ENCODE measurements around the gene TTC38. TPM values are rescaled to one million over a fixed set of nuclear protein-coding genes. Genes with fewer than 3 reads are reported as not detected.

The TTC38 gene
- total RNA-seq, result 10 to 100 TPM; 22.6 to 41.7 TPM

DNA sequence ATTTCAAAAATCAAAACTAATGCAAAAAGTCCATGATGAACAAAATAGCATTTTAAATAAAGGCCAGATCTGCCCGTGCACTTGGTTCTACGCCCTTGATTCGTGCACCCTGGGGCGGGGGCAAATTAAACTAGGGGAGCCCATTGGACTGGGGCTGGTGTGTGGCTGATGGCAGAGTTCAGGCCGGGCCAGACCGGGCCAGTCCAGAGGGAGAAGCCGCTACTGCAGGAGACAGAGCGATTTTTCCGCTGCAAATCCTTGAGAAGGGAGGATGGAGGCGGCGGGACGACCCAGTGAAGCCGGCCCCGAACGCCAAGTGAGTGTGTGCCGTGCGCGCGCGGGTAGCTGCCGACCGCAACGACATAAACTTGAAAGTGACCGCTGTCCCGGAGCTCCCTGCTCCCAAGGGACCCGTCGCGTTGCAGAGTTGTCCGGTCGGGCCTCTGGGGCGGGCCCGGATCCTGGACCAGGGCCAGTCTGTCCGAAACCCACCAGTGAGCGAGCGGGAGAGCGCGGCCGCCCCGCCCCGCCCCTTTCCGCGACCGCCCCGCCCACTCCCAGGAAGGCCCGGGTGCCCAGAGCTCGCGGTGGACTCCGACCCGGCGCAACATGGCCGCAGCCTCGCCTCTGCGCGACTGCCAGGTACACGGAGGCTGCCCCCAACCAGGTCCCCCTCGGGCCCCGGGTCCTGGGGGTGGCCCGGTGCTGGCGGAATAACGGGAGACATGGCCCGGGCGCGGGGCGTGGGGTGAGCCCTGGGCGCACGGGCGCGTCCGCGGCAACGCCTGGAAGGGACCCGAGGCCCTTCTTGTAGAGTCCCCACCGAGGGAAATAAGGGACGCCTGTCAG is at the start of gene TTC38:
TTC38 (plus strand) TSS at position 578 of the 849 bp plus-strand sequence; CDS start at position 610, 32 bp downstream.
- Histone ChIP-seq H3K9me3 (no peaks in the 10 kb centered on the region), H3K36me3 (peaks cover 8% of the 10 kb centered on the region), H3K4me1 (peaks cover 0 to 25% of the 10 kb centered on the region in 2 donors), H3K27me3 (no peaks in the 10 kb centered on the region), H3K4me3 (peak within 1 kb of the TSS; percentile 64 to 82), H3K27ac (peak within 1 kb of the TSS; percentile 81 to 90)
- TF ChIP-seq, protein P1, sequence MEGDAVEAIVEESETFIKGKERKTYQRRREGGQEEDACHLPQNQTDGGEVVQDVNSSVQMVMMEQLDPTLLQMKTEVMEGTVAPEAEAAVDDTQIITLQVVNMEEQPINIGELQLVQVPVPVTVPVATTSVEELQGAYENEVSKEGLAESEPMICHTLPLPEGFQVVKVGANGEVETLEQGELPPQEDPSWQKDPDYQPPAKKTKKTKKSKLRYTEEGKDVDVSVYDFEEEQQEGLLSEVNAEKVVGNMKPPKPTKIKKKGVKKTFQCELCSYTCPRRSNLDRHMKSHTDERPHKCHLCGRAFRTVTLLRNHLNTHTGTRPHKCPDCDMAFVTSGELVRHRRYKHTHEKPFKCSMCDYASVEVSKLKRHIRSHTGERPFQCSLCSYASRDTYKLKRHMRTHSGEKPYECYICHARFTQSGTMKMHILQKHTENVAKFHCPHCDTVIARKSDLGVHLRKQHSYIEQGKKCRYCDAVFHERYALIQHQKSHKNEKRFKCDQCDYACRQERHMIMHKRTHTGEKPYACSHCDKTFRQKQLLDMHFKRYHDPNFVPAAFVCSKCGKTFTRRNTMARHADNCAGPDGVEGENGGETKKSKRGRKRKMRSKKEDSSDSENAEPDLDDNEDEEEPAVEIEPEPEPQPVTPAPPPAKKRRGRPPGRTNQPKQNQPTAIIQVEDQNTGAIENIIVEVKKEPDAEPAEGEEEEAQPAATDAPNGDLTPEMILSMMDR (IDR thresholded peaks at IDR 0.05), result no peak
- DNase-seq (ENCODE audit: low spot score), result peak; percentile 94

DNA sequence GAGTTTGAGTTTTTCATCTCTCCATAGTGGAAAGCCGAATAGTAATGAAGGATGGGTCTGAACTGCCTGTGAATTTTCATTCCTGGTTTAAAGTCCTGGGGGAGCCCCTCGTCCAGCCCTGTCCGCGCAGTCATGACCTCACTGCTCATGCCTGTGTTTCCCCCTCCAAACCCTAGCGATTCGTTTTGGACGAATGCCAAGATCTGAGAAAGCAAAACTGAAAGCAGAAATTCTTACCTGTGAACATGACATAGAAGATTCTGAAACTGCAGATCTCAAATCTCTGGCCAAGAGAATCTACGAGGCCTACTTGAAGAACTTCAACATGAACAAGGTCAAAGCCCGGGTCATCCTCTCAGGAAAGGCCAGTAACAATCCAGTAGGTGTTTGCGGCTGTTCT is 48.2 kb upstream of the TTC38 start:
- no peak for DNase-seq (ENCODE audit: low spot score)
- Histone ChIP-seq H3K9me3 (no peaks in the 10 kb centered on the region), H3K27me3 (no peaks in the 10 kb centered on the region), H3K27ac (no peak overlapping the region), H3K4me1 (no peaks in the 10 kb centered on the region), H3K36me3 (peaks cover 72% of the 10 kb centered on the region), H3K4me3 (no peak overlapping the region)
- TF ChIP-seq, protein P1 (IDR thresholded peaks at IDR 0.05), result no peak

DNA sequence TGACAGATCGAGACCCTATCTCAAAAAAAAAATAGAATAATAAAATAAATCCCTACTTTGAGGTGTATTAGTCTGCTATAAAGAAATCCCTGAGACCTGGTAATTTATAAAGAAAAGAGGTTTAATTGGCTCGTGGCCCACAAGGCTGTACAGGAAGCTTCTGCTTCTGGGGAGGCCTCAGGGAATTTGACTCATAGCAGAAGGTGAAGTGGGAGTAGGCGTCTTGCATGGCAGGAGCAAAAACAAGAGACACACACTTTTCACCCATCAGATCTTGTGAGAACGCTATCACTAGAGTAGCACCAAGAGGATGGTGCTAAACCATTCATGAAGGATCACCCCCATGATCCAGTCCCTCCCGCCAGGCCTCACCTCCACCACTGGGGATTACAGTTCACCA is 46.9 kb upstream of the TTC38 start:
- DNase-seq (ENCODE audit: low spot score), result no peak
- peaks cover 61% of the 10 kb centered on the region for H3K36me3 ChIP-seq
- H3K4me1 ChIP-seq, result no peaks in the 10 kb centered on the region
- H3K4me3 ChIP-seq, result no peak overlapping the region
- H3K27me3 ChIP-seq, result no peaks in the 10 kb centered on the region
- no peaks in the 10 kb centered on the region for H3K9me3 ChIP-seq
- TF ChIP-seq, protein P1 (IDR thresholded peaks at IDR 0.05), result no peak
- H3K27ac ChIP-seq, result no peak overlapping the region

DNA sequence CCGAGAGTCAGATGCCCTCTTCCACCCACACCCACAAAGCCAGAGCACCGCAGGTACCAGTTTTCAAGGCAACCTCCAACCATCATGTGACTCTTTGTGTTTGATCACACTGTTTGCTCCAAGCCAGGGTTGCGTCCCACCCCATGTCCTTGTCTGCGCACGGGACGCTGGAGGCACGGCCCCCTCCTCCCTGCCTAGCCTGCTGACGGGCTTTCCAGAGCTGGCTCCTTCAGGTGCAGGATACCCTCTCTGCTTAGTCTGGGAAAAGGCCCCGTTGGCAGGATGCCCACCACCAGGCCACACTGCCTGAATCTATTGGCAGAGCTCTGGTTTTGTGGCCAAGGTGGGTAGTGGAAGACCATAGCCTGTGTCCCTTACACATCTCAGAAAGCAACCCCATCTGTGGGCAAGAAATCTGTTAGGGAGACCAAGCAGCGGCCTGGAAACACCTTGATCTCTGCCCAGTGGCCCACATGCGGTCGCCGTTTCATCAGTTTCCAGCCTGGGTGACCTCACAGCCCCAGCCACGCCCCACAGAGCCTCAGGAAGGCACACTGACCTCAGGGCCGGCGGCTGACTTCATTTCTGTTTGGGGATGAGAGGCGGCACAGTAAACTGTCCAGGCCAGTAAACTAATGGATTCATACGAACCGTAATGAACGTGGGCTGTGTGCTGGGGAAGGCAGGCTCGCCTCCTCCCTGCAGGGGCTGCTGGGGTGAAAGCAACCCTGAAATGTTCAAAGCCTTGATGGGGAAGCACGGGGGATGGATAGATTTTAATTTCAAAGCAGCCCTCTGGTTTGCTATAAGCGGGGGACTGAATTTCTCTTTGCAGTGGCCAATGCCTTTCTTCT is 43.5 kb upstream of the TTC38 start:
- TF ChIP-seq, protein P1 (IDR thresholded peaks at IDR 0.05), result no peak
- Histone ChIP-seq H3K4me3 (no peak overlapping the region), H3K36me3 (peaks cover 33% of the 10 kb centered on the region), H3K27ac (no peak overlapping the region), H3K27me3 (no peaks in the 10 kb centered on the region), H3K4me1 (no peaks in the 10 kb centered on the region), H3K9me3 (no peaks in the 10 kb centered on the region)
- no peak for DNase-seq (ENCODE audit: low spot score)

DNA sequence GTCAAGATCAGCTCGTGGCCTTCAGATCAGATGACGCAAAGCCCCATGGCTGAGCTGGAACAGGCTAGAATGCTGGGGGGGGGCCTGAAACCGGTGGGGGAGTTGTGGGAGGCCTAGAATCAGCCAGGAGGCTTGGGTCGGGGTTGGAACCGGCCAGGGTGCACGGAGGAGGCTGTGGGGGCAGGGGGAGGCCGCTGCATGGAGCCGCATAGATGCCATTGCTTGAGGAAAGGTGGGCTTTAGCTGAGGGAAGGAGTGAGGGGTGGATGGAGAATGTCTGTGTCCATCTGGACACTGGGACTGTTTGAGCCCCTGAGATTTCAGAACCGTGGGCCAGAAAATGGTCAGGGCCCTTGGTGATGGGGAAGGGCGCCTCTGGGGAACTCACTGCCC is 42.9 kb upstream of the TTC38 start:
- no peaks in the 10 kb centered on the region for H3K27me3 ChIP-seq
- no peak overlapping the region for H3K27ac ChIP-seq
- H3K4me1 ChIP-seq, result no peaks in the 10 kb centered on the region
- no peak for DNase-seq (ENCODE audit: low spot score)
- H3K36me3 ChIP-seq, result peaks cover 27% of the 10 kb centered on the region
- H3K9me3 ChIP-seq, result no peaks in the 10 kb centered on the region
- no peak overlapping the region for H3K4me3 ChIP-seq
- TF ChIP-seq, protein P1 (IDR thresholded peaks at IDR 0.05), result no peak

Data from right atrium auricular region (tissue), 2 donors.